NCI-H345 treated with DMSO at 0.1 percent for 48 hours (cell line): ENCODE data around the gene RAD50.
"Not testable (repeated sequence)": the region's sequence is repeated elsewhere in the genome, so short reads cannot be mapped to it uniquely, and the experiment has no call there.

Experiments used
- DNase-seq: peaks from one replicate; lab custom pipeline; 2025; ENCODE audit not compliant: unreplicated experiment; lab: John Stamatoyannopoulos, UW

The RAD50 gene

GRCh38 chr5:132691755-132692631 lies 135.2 kb downstream of the RAD50 start:
- DNase-seq, result not testable (repeated sequence)

- DNase-seq, result no peak
Observed at GRCh38 chr5:132692632-132692967, 135.8 kb downstream of the RAD50 start.
